ENCODE measurements around the gene MTHFSD.

Gene MTHFSD

GRCh38 chr16:86534779-86535615 is 20.0 kb downstream of the MTHFSD start:
- no peak for TF ChIP-seq CTCF (IDR thresholded peaks at IDR 0.05; ENCODE audit: low read depth, low read length)
- H3K4me3 ChIP-seq (ENCODE audit: low read depth, low read length), result no peak overlapping the region

DNA sequence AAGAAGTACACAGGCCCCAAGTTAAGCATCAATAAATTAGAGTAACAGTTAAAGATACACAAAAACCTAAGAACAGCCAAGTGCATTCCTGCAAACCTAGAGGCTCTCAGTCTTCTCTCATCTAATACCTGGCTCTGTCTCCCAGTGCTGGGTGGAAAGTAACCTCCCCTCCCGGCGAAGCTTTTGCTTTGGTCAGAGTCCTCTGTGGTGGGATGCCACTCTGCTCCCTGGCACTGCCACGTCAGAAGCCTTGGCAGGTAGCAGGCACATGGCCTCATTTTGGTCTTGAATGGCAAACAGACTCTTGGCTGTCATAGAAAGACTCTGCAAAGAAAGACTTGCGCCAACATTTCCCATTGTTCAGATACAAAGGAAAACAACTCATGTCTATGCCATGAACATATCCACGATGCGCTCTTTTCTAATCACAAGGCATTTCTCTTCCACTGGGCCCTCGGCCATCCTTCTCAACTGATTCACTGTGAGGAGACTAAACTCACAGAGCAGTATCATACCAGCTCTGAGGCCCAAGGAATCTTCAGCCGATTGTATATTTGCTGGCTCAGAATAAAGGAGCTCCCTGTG is 21.2 kb downstream of the MTHFSD start:
- H3K4me3 ChIP-seq (ENCODE audit: low read depth, low read length), result no peak overlapping the region
- TF ChIP-seq CTCF (IDR thresholded peaks at IDR 0.05; ENCODE audit: low read depth, low read length), result no peak

DNA sequence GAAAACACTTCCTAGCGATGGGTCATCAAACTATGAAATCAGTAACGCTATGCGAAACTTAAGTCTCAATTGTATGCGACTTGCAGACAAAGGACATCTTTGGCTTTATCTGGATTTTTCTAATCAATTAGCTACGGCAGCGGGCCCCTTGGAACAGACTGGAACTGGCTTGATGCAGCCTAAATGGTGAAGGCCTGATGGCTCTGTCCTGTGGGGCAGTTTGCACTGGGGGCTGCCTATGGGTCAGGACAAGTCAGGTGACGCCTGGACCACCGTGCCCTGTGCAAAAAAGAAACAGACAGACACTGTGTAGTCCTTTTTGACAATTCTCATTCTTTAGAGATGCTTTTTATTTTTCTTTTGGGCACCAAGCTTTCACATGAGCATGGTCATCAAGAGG is 22.0 kb downstream of the MTHFSD start:
- H3K4me3 ChIP-seq (ENCODE audit: low read depth, low read length), result no peak overlapping the region
- no peak for TF ChIP-seq CTCF (IDR thresholded peaks at IDR 0.05; ENCODE audit: low read depth, low read length)

- no peak overlapping the region for H3K4me3 ChIP-seq (ENCODE audit: low read depth, low read length)
- TF ChIP-seq CTCF (IDR thresholded peaks at IDR 0.05; ENCODE audit: low read depth, low read length), result no peak
These were observed 22.6 kb downstream of the MTHFSD start for GRCh38 chr16:86532526-86532815.

DNA sequence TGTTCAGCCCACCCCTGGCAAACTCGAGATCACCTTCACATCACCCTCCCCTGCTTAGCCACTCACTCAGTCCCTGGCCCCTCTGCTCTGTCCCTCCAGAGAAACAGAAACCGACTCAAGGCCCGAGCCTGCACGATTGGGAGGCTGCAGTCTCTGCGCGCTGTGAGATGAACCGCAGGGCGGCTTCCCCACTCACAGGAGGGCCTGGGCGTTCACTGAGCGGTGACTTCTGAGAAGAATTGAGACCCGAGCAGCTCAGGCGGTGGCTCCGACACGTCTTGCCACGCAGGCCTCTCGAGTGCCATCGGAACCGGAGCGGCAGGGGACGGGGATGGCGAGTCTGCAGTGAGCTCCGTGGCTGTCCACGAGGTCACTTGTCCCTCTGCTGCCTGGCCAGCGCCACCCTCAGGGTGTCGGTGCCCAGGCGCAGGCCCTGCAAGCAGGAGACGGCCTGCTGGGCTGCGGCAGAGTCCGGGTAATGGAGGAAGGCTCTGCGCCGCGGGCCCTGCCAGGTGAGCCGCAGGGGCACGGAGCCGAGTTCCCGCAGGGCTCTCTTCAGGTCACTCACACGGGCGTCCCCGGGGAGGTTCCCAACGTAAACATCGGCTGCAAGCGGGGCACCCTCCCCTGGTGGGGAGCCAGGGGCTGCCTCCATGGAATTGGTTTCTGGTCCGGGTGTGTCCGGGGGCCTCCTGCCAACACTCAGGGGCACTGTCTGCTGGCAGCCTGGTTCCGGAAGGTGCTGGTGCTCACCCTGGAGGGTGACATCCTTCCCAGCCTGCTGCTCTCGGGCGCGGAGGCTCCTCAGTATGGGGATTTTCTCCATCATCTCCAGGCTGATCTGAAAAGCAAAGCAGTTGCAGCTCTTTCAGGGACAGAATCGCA is 23.2 kb downstream of the MTHFSD start:
- H3K4me3 ChIP-seq (ENCODE audit: low read depth, low read length), result no peak overlapping the region
- no peak for TF ChIP-seq CTCF (IDR thresholded peaks at IDR 0.05; ENCODE audit: low read depth, low read length)

- no peak for TF ChIP-seq CTCF (IDR thresholded peaks at IDR 0.05; ENCODE audit: low read depth, low read length)
- H3K4me3 ChIP-seq (ENCODE audit: low read depth, low read length), result no peak overlapping the region
These were observed 23.9 kb downstream of the MTHFSD start for GRCh38 chr16:86531191-86531545.

Data from WI38 (cell line).